Activated T-helper 2 cell treated with anti-CD3 and anti-CD28 coated beads, Interferon-gamma antibody, Interleukin-2, Interleukin-4, amounts not matched to agents 10 μg/mL and 5 μg/mL and 100 μg/mL, durations not matched to agents 14 hours and 24 hours and 36 hours (primary cell): ENCODE measurements around the gene TPR. TPM values are rescaled to one million over a fixed set of nuclear protein-coding genes. Genes with fewer than 3 reads are reported as not detected.
"Not testable (repeated sequence)": the region's sequence is repeated elsewhere in the genome, so short reads cannot be mapped to it uniquely, and the experiment has no call there.

ENCODE experiments used
- DNase-seq: peaks from one replicate; pipeline ENCODE4 v3.0.0; 2021; ENCODE audit warnings: low spot score
- H3K27ac Mint-ChIP-seq: one replicate; pipeline ENCODE4 v1.8.0; 2021; ENCODE audit warnings: mixed read lengths
- H3K27me3 Mint-ChIP-seq: one replicate; pipeline ENCODE4 v1.8.0; 2021; ENCODE audit warnings: low read depth, mixed read lengths
- H3K36me3 Mint-ChIP-seq: one replicate; pipeline ENCODE4 v1.8.0; 2021; ENCODE audit warnings: low read depth, mixed read lengths
- H3K4me1 Mint-ChIP-seq: one replicate; pipeline ENCODE4 v1.8.0; 2021; ENCODE audit warnings: low read depth, mixed read lengths
- H3K4me3 Mint-ChIP-seq: one replicate; pipeline ENCODE4 v1.8.0; 2021; ENCODE audit warnings: low read depth, mild to moderate bottlenecking, moderate library complexity, mixed read lengths
- H3K9me3 Mint-ChIP-seq: one replicate; pipeline ENCODE4 v1.8.0; 2021; ENCODE audit warnings: mixed read lengths
- intact Hi-C: fragments of 100-400 bp; cut with micrococcal nuclease; formaldehyde crosslinking; loops from one replicate; pipeline ENCODE4 v1.15.1; 2023
- total RNA-seq: library from RNA; stranded (reverse); gene quantifications from 2 replicates; pipeline ENCODE4 v1.2.3, GENCODE V29; 2022

Gene TPR
- 154 and 160 TPM in 2 replicates for total RNA-seq

DNA sequence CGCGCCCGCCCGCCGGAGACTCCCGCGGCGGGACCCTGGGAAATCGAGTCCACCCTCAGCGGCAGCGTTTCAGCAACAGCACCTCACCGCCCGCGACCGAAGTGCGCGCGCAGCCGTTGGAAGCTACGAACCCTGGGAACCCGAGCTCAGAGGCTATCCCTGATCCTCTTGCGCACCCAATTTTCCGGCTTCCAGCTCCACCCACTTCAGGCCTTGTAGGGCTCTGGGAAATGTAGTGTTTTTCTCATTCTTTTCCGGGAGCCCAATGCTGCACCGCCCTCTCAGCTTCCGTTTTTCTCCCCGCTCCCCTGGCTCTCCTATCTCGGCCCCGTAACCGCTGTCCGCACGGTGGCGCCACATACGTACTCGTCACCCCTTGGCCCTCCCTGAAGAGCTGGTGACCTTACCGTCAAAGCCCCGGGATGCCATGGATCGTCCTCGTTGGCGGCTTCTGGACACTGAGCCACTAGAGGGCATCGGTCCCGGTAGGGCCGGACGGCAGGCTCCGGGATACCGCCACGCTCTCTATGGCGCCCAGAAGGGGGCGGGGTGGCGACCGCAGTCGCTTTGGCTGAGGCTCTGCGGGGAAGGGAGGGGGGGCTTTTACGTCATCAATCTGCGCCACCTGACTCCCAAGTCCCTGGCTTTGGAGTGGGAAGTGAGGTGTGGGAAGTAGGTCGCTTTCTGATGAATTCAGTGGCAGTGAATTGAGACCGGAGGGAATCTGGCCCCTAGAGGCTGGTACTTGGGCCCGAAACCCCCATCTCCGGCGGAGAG lies at the start of gene TPR, which contains the start of gene ODR4:
Gene TPR, minus strand, starts transcription at position 102 of the 777 bp plus-strand sequence. CDS start 225 bp downstream, outside the sequence.
Gene ODR4, plus strand, starts transcription at position 687 of the 777 bp plus-strand sequence. CDS start 3,948 bp downstream, outside the sequence.
- peak; percentile 97 for DNase-seq
- peaks cover 31% of the 10 kb centered on the region for H3K4me1 Mint-ChIP-seq
- peak within 1 kb of the TSS; percentile 97 for H3K27ac Mint-ChIP-seq
- H3K36me3 Mint-ChIP-seq = peaks cover 36% of the 10 kb centered on the region
- H3K9me3 Mint-ChIP-seq = no peaks in the 10 kb centered on the region
- H3K27me3 Mint-ChIP-seq = no peaks in the 10 kb centered on the region
- intact Hi-C loops = loop anchor here (1.0 to 10.0 kb wide), 6 partner anchors 29 to 1621 kb away; partner anchors contain the start of genes EDEM3 and SWT1
- H3K4me3 Mint-ChIP-seq = peak within 1 kb of the TSS; percentile 96

DNA sequence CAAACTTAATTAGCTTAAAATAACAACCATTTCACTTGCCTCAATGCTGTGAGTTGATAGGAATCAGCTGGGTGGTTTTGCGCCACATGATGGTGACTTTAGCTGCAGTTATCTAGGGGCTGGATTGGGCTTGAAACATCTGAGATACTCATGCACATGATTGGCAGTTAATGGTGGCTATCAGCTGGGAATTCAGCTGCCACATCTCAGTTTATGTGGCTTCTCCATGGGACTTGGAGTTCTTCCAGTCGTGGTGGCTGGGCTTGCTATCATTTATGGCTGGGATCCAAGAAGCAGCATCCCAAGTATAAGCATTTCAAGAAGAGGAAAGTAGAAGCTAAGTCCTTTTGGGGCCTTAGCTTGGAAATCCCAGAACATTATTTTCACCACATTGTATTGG lies 49.5 kb upstream of the TPR start:
- Mint-ChIP-seq H3K27ac (no peak overlapping the region), H3K9me3 (no peaks in the 10 kb centered on the region), H3K4me3 (no peak overlapping the region), H3K4me1 (peaks cover 33% of the 10 kb centered on the region), H3K27me3 (no peaks in the 10 kb centered on the region), H3K36me3 (peaks cover 58% of the 10 kb centered on the region)
- intact Hi-C loops = no loop called here
- DNase-seq = no peak

DNA sequence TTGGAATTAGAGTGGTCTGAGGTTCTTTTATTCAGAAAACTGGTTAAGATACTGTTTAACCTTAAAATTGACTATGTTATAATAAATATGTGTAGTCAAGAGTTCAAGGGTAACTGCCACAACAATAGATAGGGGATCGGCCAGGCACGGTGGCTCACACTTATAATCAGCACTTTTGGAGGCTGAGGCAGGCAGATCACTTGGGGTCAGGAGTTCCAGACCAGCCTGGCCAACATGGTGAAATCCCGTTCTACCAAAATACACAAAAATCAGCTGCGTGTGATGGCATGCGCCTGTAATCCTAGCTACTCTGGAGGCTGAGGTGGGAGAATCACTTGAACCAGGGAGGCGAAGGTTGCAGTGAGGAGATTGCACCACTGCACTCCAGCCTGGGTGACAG lies 46.4 kb upstream of the TPR start:
- Mint-ChIP-seq H3K27me3 (no peaks in the 10 kb centered on the region), H3K9me3 (no peaks in the 10 kb centered on the region), H3K4me3 (no peak overlapping the region), H3K4me1 (peaks cover 36% of the 10 kb centered on the region), H3K27ac (no peak overlapping the region), H3K36me3 (peaks cover 57% of the 10 kb centered on the region)
- intact Hi-C loops = no loop called here
- DNase-seq = no peak

DNA sequence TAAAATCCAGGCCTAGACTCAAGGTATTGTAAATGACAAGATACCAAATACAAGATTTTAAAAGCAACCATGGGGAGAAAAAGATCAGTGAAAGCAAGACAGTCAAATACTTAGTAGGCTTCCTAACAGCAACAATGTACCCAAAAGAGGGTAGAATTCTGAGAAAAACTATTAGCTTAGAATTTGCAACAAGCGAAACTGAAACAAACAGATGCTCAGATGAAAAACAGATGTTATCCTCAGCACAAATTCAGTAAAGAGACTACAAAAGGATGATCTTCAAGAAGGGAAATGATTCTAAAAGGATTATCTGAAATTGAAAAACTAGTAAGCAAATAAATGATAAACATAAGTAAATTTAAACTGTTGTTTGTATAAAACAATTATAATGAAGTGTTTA lies 45.9 kb upstream of the TPR start:
- Mint-ChIP-seq H3K36me3 (peaks cover 52% of the 10 kb centered on the region), H3K27ac (peak overlapping the region; percentile 76), H3K4me3 (peak overlapping the region; percentile 48), H3K9me3 (no peaks in the 10 kb centered on the region), H3K27me3 (no peaks in the 10 kb centered on the region), H3K4me1 (peaks cover 31% of the 10 kb centered on the region)
- no peak for DNase-seq
- intact Hi-C loops = no loop called here

DNA sequence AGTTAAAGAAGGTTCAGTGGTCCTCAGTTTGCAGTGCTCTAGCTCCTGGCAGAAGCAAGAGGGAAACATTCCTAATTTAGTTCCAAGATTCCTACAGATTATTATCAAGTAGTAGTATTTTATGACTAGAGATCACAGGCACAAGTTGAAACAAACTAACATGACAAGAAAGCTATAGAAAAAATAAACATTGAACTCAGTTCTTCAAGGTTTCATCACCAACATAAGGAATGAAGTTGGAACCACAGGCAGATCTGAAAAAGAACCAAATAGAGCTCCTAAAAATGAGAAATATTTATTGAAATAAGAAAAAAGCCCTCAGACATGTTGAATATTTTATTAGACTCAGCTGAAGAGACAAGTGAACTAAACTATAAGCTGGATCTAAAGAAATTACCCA lies 45.3 kb upstream of the TPR start:
- intact Hi-C loops = no loop called here
- no peak for DNase-seq
- Mint-ChIP-seq H3K27me3 (no peaks in the 10 kb centered on the region), H3K9me3 (no peaks in the 10 kb centered on the region), H3K27ac (peak overlapping the region; percentile 76), H3K4me3 (peak overlapping the region; percentile 41), H3K36me3 (peaks cover 51% of the 10 kb centered on the region), H3K4me1 (peaks cover 28% of the 10 kb centered on the region)

DNA sequence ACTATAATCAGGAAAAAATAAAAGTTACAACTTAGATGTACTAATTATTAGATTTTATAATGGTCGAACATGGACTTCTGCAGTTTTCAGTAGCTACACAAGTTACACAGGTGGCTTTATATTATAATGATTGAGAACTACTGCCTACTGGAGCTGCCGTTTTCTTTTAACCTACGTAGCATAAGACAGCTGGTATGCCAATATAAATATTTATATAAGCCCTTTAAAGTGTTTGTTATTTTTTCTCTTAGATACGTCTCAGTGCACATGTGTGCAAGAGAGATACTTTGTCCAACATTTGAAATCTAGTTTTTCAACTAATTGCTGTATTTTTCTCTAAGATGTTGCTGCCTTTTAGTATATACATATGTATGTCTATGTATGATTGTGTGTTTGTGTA lies 43.5 kb upstream of the TPR start:
- no peak for DNase-seq
- Mint-ChIP-seq H3K27ac (no peak overlapping the region), H3K27me3 (no peaks in the 10 kb centered on the region), H3K4me1 (peaks cover 22% of the 10 kb centered on the region), H3K36me3 (peaks cover 40% of the 10 kb centered on the region), H3K9me3 (no peaks in the 10 kb centered on the region), H3K4me3 (no peak overlapping the region)
- intact Hi-C loops = no loop called here

DNA sequence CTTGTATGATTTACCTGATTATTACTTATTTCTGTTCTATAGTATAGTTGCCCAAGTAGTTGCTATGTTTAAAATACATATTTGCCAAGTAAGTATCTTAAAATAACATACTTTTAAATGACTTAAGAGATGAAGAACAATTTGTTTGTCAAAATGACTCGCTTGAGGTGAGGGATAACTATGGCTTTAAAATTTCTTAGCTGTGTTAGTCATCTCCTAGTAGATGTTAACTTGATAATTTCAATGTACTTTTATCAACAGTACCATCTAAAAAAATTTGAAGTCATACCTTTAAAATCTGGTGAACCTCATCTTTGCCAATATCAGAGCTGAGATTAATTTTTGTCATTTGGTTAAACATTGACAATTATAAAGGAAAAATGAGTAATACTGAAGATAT lies 38.3 kb upstream of the TPR start:
- Mint-ChIP-seq H3K9me3 (no peaks in the 10 kb centered on the region), H3K36me3 (peaks cover 17% of the 10 kb centered on the region), H3K4me1 (peaks cover 4% of the 10 kb centered on the region), H3K27me3 (no peaks in the 10 kb centered on the region), H3K4me3 (no peak overlapping the region), H3K27ac (no peak overlapping the region)
- DNase-seq = no peak
- intact Hi-C loops = no loop called here

DNA sequence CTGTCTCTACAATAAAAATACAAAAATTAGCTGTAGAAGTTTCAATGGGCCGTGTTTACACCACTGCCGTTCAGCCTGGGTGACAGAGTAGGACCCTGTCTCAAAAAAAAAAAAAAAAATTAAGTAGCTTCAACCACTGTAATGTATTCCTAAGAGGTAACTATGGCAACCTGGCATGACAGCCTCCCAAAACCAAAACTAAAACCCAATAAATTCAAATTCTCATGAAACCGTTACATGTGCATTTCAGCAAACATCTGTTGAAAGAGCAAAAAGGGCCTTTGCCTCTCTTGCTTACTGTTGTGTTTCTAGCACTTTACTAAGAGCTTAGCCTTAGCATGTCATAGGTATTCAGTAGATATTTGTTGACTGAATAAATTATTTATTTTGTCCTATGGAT lies 34.0 kb upstream of the TPR start:
- Mint-ChIP-seq H3K27me3 (no peaks in the 10 kb centered on the region), H3K27ac (no peak overlapping the region), H3K4me1 (peaks cover 16% of the 10 kb centered on the region), H3K9me3 (no peaks in the 10 kb centered on the region), H3K4me3 (no peak overlapping the region), H3K36me3 (peaks cover 29% of the 10 kb centered on the region)
- no peak for DNase-seq
- intact Hi-C loops = no loop called here

DNA sequence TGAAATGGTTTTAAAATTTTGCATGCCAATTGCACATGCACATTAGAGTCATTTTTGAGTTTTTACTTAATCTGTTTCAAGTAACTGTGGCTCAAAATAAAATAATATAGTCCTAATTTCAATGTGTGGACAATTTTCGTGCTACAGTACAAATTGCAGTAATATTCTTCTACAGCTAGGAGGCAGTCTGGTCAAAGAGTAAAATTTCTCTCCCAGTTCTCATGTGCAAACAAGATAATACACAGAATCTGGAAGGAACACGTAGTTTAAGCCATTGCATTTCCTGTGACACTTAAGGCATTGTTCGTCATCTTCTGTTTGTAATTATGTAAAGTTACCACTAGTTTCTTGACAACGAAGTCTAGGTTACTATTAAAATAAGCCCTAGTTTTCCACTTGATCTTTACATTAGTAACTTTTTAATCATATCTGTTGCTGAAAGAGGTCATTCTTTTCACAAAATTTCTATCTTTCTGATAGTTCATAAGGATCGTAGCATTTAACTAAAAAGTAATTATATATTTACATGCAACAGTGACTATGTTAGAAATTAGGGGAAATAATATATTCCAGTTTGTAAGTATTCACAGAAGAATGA lies 29.5 kb upstream of the TPR start:
- Mint-ChIP-seq H3K4me3 (no peak overlapping the region), H3K36me3 (peaks cover 37% of the 10 kb centered on the region), H3K4me1 (peaks cover 14% of the 10 kb centered on the region), H3K27me3 (no peaks in the 10 kb centered on the region), H3K27ac (no peak overlapping the region), H3K9me3 (no peaks in the 10 kb centered on the region)
- intact Hi-C loops = loop anchor here (1.0 to 5.0 kb wide), 4 partner anchors 30 to 582 kb away; partner anchors contain the start of genes ODR4 and TPR
- DNase-seq = no peak

DNA sequence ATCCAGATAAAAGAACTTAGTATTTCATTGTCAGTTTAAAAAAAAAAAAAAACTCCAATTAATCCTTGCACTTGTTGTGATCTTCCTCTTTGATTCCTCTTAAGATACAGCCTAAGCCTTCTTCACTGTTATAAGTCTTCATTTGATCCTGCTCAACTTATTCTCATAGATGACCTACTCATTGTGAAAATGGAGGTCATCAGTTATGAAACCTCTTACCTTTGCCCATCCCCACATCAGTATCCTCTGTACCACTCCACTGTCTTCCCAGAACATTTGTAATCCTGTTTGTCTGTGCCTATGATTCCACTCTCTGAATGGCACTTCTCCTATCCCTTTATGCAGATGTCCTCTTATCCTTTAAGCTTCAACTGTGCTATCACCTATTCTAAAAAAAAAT lies 28.6 kb upstream of the TPR start:
- Mint-ChIP-seq H3K4me1 (peaks cover 14% of the 10 kb centered on the region), H3K36me3 (peaks cover 39% of the 10 kb centered on the region), H3K27ac (no peak overlapping the region), H3K9me3 (no peaks in the 10 kb centered on the region), H3K27me3 (no peaks in the 10 kb centered on the region), H3K4me3 (no peak overlapping the region)
- intact Hi-C loops = loop anchor here (1.0 to 5.0 kb wide), 4 partner anchors 29 to 583 kb away; partner anchors contain the start of genes ODR4 and TPR
- DNase-seq = no peak

DNA sequence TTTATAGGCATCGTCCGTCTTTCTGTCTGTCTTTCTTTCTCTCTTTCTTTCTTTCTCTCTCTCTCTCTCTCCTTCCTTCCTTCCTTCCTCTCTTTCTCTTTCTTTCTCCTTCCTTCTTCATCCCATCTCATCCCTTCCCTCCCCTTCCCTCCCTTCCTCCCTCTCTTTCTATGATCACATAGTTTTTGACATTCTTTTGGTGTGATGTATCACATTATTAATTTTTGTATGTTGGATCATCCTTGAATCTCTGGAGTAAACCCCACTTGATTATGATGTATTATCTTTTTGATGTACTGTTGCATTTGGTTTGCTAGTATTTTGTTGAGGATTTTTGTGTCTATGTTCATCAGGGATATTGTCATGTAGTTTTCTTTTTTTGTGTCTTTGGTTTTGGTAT lies 26.4 kb upstream of the TPR start:
- H3K4me1 Mint-ChIP-seq, H3K27ac Mint-ChIP-seq, H3K27me3 Mint-ChIP-seq, H3K9me3 Mint-ChIP-seq, DNase-seq, H3K4me3 Mint-ChIP-seq: not testable (repeated sequence)
- intact Hi-C loops = loop anchor here (5.0 kb wide), 2 partner anchors 81 to 206 kb away; no protein-coding TSS in a partner anchor
- peaks cover 36% of the 10 kb centered on the region for H3K36me3 Mint-ChIP-seq

DNA sequence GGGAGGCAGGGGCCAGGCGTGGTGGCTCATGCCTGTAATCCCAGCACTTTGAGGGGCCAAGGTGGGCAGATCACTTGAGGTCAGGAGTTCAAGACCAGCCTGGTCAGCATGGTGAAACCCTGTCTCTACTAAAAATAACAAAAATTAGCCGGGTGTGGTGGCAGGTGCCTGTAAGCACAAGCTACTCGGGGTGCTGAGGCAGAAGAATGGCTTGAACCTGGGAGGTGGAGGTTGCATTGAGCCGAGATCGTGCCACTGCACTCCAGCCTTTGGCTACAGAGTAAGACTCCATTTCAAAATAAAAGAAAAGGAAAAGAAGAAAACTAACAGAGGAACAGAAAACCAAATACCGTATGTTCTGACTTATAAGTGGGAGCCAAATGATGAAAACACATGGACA lies 17.7 kb upstream of the TPR start:
- H3K27me3 Mint-ChIP-seq, intact Hi-C loops, DNase-seq, H3K4me3 Mint-ChIP-seq, H3K4me1 Mint-ChIP-seq, H3K9me3 Mint-ChIP-seq, H3K27ac Mint-ChIP-seq: not testable (repeated sequence)
- H3K36me3 Mint-ChIP-seq = peaks cover 48% of the 10 kb centered on the region

DNA sequence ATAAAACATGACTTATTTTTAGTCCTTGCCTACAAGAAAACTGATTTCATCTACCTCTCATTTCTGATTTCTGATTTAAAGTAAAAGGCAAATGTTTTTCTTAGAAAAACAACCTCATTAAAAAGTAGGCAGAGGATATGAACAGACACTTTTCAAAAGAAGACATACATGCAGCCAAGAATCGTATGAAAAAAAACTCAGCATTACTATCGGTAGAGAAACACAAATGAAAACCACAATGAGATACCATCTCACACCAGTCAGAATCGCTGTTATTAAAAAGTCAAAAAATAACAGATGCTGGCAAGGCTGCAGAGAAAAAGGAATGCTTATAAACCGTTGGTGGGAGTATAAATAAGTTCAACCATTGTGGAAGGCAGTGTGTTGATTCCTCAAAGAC lies 16.8 kb upstream of the TPR start:
- Mint-ChIP-seq H3K27me3 (no peaks in the 10 kb centered on the region), H3K27ac (no peak overlapping the region), H3K36me3 (peaks cover 40% of the 10 kb centered on the region), H3K9me3 (no peaks in the 10 kb centered on the region), H3K4me3 (no peak overlapping the region), H3K4me1 (peaks cover 5% of the 10 kb centered on the region)
- intact Hi-C loops = no loop called here
- no peak for DNase-seq
